T1000 (cell line): ENCODE data around the gene RBM39.
"Not testable (repeated sequence)": the region's sequence is repeated elsewhere in the genome, so short reads cannot be mapped to it uniquely, and the experiment has no call there.

ENCODE experiments used
- DNase-seq: peaks from one replicate; lab custom pipeline; 2025; ENCODE audit warnings: mixed read lengths; lab: John Stamatoyannopoulos, UW

Gene RBM39

DNA sequence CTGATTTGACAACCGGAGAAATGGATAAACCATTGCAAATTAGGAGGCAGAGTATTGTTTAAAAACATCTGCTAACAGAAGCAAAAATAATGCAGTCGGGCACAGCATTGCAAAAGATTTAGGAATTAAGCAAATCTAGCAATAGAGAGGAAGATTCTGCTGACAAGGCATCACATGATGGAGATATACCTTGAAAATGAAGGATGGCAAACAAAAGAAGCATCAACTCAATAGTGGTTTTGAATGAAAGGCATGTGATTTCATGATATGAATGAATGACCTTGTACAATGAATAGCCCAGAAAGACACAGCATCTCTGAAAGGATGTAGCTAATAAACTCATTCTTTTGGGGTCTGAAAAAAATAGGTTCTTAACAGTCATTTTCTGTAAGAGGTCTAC is 8.6 kb upstream of the RBM39 start:
- no peak for DNase-seq

DNA sequence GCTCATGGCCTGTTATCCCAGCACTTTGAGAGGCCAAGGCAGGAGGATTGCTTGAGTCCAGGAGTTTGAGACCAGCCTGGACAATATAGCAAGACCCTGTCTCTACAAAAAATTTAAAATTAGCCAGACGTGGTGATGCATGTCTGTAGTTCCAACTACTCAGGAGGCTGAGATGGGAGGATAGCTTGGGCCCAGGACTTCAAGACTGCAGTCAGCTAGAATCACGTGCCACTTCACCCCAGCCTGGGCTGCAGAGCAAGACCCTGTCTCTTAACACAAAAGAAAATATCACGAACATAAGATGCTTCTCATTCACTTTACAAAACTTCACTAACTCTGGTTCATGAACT is 2.4 kb upstream of the RBM39 start:
- not testable (repeated sequence) for DNase-seq

DNA sequence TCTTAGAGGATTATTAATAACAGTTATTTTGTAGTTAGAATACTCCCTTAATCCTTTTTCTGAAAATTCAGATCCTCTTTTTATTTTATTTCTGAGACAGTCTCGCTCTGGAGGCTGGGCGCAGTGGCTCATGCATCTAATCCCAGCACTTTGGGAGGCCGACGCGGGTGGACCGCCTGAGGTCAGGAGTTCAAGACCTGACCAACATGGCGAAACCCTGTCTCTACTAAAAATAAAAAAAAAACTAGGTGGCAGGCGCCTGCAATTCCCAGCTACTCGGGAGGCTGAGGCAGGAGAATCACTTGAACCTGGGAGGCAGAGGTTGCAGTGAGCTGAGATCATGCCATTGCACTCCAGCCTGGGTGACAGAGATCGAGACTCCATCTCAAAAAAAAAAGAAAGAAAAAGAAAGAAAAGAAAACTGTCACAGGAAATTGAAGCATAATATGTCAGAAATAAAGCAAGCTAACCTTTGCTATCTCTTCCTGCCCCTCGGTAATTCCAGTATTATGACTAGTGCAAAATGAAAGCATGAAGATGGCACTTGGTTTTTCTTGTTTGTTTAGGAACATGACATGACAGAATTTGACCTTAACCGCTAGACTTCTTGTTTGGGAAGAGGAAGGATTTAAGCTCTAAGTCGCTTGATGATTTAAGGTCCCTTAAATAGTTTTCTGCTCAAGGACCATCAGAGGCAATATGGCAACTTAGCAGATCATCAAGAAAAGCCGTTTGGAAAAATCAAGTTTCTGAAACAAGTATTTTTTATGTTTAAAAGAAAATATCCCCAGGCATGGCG is 1.8 kb upstream of the RBM39 start:
- no peak for DNase-seq

DNA sequence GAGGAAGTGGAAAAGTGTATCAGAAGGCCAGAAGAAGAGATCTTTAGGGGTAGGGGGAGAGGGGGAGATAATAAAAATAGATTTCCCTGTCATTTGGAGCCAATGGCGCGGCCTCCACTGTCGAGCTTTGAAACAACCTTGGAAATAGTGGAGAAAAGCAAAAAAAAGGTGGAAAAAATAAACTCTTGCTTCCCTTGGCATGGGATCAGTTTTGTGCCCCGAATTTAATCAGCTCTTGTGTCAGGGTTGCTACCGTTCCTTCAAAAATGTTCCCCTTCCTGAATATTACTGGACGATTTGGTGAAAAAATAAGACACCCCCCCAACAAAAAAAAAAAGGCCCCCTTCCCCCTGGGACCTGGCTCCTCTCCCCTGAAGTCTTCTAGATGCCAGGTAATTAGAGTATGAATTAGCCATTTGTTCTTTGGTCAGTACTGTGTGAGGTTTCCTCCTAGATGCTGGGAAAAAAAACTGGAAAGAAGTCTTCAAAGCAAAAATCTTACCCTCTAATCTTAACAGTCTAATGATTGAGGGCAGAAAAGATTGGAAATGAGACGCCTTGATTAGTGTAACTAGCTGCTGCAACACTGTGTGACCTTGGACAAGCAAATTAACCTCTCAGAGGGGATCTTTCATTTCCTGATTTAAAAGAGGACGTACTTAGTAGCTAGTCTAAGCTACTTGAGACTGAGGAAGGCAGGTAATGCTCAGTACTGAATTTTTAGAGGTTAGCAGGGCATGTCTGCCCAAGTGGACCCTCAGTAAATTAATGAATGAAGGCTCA is 872 bp upstream of the RBM39 start:
- no peak for DNase-seq

DNA sequence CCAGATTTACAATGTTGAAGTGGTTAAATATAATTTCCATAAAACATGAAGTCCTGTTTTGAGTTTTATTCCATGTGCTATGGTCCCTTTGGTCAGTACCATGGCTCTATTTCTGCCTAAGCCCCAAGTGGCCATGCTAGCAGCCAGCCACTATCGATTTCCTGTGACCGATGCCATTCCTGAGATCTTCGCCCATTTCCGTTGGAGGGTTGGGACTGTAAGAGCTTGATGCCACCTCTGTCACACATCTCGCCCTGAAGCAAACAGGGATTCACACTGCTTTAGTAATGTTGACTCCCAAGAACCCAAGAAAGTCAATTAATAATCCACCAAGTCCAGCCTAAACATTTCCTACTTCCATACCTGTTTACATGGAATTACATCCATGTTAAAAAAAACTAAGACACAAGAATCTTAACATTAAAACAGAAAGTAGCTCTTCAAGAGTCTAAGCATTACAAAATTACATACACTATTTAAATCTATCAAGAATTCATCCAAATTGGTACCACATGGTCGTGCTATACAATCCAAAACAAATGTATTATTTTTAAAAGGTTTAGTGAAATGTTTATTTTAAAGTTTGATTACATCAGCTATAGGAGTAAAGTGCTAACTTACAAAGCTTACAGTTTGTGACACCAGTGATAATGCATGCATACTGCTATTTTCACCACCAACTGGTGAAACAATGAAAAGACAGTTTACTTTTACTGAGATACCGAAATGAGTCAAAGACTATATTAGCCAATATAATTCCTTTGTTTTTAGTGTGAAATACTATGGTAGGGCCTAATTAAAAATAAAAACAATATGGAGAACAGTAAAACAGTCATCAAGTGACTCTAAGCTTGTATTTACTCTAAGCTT is 2.5 kb downstream of the RBM39 start:
- DNase-seq = no peak

DNA sequence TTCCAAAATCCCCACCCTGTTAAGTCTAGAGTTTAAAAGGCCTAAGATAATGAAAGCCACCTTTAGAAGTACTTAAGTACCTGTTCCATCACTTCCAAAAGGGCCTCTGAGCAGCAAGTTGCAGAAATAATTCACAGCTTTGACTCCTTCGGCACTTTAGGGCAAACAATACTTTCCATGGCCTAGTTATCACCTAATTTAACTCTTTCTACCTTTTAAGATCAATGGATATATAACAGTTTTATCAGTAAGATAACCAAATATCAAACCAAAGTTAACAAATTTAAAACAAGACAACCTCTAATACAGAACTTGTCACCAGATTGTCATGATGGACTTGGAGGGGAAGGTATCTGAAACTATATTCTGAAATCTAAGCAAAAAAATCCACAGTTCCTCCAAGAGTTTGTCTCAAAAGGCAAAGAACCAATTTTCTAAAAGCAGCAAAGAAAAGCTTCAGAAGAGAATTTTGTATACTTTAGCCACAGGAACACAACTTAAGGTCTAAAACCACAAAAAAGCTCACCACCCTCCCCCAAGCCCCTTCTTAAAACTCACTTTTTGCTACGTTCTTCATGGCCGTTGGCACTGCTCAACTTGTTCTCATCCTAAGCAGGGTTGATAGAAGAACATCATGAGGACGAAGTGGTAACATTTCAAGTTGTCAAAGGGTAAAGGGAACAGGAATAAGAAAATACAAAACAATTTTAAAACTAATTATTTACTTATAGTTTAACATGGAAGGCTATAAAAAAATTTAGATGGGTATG is 3.5 kb downstream of the RBM39 start:
- DNase-seq = no peak

DNA sequence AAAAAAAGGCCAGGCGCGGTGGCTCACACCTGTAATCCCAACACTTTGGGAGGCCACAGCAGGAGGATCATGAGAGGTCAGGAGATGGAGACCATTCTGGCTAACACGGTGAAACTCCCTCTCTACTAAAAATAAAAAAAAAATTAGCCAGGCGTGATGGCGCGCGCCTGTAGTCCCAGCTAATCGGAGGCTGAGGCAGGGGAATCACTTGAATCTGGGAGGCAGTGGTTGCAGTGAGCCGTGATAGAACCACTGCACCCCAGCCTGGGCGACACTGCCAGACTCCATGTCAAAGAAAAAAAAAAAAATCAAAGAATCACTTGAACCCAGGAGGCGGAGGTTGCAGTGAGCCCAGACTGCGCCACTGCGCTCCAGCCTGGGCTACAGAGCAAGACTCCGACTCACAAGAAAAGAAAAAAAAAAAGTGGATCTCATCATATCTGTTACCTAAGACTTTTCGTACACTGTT is 4.2 kb downstream of the RBM39 start:
- no peak for DNase-seq

DNA sequence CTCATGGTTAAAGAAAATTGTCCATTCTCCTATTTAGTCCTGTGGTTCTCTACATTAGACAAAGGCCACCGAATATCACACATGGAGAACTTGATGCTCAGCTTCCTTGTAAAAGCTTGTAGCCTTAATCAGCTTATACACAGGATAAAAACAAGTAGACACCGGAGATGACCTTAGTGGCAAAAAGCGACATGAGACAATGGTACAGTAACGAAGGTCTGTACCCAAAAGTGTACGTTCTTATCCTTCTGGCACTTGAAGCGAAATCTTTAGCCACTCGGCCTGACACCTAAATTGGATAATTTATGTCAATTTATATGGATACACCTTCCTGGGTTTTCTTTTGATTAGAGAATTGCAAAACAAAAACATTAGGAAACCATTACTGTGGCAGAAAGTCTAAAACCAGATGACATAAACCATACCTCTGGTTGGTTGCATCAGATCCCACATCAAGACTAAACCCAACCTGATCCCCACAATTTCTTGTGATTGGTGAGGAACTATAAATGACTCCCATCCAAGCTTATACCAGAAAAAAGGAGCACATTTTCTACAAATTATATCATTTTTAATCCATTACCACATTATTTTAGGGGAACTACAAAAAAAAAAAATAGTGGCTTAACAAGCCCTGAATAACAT is 6.1 kb downstream of the RBM39 start:
- no peak for DNase-seq

DNA sequence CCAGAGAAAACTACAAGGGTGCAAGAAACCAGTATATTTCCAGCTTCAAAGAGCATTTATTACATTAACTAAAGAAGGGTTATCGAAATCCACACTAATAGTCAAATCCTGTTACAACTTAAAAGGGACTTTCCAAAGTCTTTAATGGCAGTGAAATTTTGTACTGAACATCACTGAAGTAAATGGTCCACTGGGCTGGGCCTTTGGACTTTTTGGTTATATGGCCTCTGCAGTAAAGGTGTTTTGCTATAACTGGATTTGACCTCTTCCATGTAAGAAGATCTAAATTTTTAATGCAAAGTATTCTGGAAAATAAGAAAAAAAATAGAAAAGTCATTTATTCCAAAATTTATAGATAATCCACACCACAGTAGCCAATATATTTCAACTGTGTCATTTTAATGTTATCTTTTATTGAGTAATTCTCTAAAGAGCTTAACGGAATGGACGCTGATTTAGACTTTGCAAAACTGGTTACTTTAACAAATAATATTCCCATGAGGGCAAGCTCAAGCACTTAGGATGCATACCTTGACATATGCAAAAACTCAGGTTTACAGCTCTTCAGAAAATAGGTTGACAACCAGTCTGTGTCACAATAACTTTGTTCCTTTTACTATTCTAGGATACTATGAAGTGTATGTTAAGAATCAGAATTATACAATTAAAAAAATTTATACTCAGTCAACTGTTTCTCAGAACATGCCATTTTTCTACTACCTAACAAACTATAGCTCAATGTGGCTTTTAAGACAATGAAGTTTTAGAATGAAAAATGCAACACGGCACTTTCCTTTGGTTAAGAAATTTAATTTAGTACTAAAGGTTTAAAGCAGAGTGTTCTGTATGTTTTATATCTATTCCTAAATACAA is 7.0 kb downstream of the RBM39 start:
- DNase-seq = no peak

DNA sequence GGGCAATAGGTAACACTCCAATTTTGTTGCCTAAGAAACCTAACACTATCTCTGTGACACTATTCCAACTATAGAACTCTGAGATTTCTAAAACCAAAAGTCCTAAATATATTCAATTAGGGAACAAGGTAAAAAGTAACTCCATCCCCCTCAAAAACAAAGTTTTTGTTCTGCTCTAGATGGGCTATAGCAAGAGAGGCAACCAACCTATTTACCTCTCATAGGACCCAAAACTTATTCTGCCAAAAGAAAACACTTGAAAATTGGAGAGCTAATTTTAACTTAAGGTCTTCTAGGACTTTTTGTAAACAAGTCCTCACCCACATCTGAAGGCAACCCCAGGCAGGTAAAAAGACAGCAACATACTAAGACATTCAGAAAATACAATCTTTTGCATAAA is 7.7 kb downstream of the RBM39 start:
- no peak for DNase-seq

DNA sequence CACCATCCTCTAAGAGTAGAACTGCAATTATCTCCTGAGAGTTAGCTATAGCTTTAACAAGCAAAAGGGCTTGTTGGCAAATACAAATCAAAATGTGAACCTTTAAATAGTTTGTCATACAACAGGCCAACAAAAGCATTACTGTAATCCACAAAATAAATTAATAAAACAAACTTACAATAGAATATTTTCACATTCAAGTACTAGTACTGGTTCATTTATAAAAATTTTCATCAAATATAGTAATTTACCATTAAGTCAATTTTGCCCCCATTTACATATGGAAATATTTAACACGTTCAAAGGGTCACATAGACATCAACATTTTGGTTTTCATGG is 9.4 kb downstream of the RBM39 start:
- no peak for DNase-seq

DNA sequence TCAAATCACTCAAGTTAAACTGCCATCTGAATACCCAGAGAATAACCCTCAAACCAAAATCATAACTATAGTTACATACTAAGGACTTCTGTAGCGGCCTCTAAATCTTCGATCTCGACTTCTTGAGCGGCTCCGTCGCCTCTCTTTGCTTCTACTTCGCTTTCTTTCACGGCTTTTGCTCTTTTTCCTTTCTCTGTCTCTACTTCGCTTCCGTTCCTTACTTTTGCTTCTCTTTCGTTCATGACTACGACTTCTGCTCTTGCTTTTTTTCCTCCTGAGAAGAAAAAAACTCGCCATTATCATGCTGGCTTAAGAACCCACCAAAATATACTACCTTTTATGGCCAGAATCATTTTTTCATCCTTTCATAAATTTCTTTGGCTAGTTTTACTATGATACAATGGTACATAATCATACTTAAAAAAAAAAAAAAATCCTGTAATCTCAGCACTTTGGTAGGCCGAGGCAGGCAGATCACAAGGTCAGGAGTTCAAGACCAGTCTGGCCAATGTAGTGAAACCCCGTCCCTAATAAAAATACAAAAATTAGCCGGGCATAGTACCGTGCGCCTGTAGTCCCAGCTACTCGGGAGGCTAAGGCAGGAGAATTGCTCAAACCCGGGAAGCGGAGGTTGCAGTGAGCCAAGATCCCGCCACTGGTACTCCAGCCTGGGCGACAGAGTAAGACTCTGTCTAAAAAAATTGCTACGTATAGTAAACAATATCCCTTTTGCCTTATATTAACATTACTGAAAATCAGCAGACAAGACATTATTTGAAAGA is 10.0 kb downstream of the RBM39 start:
- no peak for DNase-seq

DNA sequence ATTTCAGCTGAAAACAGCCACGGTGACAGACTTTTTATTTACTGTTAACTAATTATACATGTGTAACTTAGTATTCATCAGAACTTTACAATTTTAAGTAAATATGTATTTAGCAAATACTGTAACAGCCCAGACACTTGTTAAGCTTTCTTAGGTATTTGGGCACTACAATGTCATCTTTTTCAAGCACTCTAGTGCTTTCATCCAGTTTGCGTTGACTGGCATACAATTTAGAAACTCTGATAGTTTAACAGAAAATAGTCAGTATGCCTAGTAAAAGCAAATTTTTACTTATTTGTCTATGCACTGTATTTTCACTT is 10.6 kb downstream of the RBM39 start:
- DNase-seq = no peak

DNA sequence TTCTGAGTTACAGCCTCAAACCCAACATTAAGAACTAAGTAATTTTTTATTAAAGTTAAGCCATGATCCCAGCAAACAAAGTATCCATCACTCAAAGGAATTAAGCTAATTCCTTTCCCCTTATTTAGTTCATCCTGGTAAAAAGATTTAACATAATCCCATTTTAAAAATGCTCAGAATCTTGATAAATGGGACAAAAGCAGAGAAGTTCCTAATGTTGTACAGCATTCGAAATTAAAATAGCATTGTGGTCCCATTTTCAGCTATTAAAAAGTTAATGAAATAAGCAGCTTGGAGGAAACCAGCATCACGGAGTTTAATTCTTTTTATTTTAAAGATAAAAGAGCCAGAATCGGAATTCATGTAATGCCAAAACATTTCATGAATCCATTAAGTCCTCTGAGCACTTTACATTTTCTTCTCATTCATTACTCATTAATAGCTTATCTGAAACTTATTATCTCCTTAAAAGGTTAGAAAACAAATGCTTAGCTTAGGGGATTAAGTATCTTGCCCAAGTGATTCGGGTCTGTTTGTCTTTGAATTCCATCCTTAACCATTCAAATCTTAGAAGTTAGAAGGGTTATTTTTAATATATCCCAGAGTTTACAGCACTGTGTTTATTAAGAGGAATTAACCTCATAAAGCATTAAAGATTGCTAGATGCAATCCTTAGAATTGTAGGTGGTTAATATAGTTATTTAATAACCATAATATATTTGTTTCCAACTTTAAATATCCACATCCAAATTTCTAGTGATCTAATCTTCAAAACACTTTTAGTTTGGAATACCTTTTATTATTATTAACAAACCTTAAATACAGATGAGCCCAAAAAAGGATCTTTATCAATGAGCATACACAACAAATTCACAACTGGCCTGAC is 11.2 kb downstream of the RBM39 start:
- no peak for DNase-seq

DNA sequence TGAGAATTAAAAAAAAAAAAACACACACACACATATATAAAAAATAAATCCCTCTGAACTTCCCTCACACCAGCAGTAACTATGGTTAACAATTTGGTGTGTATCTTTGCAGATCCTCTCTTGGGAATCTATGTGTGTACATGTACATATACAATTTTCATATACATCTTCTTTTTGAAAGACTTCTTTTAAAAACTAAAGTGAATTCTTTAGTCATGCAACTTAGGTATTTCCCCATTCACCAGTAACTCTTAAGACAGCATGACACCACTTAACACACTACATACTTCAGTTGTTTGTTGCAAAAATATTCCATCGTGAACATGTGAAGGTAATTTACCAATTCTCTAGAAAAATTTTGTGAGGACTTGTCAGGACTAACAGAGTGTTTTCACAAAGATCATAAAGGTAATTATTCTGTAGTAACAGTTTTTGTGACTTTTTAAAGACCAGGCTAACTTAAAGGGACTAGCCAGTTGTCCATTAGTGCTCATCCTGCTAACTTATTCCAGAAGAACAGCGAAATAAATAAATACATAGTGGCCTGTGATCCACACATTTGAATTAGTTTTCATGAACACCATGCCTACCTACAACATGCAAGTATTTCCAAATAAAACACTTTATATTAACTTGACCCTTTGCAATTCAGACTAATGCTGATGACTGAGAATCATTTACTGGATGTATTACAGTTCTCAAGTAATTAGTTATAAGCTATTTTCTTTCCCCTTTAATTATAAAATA is 12.1 kb downstream of the RBM39 start:
- no peak for DNase-seq

DNA sequence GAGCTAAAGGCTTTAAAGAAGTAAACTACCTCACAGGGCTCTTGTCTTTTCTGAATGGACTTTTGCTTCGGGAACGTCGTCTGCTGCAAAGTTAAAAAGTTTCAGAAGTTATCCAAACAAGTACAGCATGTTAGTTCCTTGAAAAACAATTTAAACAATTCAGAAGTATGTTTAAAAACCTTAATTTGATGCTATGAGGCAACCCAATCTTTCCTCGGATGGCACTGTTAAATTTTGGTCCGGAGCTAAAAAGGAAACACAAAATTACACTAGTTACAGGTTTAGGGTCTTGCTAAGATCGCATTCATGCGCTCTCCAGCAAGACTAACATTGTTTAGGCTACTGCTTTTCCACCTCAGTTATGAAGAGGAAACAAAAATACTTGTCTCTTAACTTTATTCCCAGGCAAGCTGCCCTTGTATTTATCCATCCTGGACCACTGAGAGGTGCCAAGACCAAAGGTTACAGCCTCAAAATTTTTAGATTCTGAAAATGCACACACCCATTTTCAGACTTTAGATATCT is 12.7 kb downstream of the RBM39 start:
- no peak for DNase-seq

DNA sequence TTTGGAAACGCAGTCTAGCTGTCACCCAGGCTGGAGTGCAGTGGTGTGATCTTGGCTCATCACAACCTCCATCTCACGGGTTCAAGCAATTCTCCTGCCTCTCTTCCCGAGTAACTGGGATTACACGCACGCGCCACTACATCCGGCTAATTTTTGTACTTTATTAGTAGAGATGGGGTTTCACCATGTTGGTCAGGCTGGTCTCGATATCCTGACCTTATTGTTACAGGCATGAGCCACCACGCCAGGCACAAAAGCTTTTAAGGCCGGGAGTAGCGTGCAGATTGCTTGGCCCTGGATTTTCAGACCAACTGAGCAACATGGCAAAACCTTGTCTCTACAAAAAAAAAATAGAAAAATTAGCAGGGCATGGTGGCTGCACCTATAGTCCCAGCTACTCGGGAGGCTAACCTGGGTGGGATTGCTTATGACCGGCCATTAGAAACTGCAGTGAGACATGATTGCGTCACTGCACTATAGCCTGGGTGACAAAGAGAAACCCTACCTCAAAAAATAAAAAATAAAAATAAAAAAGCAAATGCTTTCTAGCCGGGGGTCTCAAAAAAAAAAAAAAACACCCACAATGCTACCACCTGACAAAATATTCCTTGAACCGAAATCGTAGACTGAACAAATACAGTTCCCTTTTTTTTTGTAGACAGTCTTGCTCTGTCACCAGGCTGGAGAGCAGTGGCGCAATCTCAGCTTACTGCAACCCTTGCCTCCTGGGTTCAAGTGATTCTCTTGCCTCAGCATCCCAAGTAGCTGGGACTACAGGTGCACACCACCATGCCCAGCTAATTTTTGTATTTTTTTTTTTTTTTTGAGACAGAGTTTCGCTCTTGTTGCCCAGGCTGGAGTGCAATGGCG is 15.0 kb downstream of the RBM39 start:
- DNase-seq = no peak
